GM23248 (cell line): Measurements from ENCODE around the gene HRC.

Experiments
- EZH2 ChIP-seq: fragments of 200-600 bp; sonication (generic); IDR thresholded peaks from 2 replicates; pipeline ENCODE4 v1.6.1; 2018; ENCODE audit warnings: antibody characterized with exemption, mild to moderate bottlenecking; ENCODE audit not compliant: insufficient read depth, poor library complexity, severe bottlenecking
- EZH2phosphoT487 ChIP-seq: fragments of 200-600 bp; sonication (generic); IDR thresholded peaks from 2 replicates; pipeline ENCODE4 v1.6.1; 2018; ENCODE audit warnings: antibody characterized with exemption, moderate library complexity, mild to moderate bottlenecking, low read depth; ENCODE audit not compliant: insufficient read depth

DNA sequence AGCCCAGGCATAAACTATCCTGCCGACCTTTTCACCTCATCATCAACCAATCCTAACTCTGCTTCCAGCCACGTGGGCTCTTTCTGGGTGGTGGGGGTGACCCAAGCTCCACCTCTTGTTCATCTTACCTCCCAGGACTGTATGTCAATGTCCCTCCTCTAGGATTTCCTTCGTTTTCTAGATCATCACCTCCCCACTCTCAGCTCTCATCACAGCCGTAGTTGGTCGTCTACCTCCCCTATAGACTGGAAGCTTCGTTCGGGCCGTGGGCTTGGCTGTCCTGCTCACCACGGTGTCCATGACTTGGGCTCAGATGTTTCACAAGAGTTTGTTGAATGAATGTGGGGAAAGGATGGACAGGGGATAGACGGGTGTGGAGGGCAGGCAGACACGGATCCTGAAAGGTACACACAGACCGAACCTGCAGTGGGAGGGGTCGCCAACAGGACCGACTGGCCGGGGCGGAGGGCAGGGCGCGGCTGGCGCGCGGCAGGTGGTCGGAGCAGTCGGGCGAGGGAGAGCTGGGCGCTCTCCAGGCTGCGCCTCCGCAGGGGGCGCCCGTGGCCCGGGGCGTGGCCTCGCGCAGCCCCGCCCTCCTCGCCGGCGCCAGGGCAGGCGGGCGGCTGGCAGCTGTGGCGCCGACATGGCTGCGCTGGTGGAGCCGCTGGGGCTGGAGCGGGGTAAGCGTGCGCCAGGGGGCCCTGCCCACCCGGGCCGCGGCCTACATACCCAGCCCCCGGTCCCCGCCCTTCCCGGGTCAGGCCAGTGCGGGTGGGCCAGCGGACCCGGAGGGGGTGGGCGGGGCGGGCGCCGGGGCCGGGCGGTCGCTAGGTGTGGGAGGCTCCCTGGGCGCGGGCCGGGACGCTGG, 41.2 kb downstream of the HRC start, which contains the start of gene LIN7B:
- TF ChIP-seq EZH2 (no peak), EZH2phosphoT487 (no peak)
